Effector CD8-positive, alpha-beta T cell (primary cell): ENCODE data around the gene ZDHHC13.

Source experiments
- DNase-seq: peaks from one replicate; lab custom pipeline; 2025; lab: John Stamatoyannopoulos, UW

Gene ZDHHC13

GRCh38 chr11:19168090-19168489 lies 51.1 kb downstream of the ZDHHC13 start:
- DNase-seq, result no peak

- no peak for DNase-seq
Measured at GRCh38 chr11:19173004-19173689, 56.2 kb downstream of the ZDHHC13 start.

DNA sequence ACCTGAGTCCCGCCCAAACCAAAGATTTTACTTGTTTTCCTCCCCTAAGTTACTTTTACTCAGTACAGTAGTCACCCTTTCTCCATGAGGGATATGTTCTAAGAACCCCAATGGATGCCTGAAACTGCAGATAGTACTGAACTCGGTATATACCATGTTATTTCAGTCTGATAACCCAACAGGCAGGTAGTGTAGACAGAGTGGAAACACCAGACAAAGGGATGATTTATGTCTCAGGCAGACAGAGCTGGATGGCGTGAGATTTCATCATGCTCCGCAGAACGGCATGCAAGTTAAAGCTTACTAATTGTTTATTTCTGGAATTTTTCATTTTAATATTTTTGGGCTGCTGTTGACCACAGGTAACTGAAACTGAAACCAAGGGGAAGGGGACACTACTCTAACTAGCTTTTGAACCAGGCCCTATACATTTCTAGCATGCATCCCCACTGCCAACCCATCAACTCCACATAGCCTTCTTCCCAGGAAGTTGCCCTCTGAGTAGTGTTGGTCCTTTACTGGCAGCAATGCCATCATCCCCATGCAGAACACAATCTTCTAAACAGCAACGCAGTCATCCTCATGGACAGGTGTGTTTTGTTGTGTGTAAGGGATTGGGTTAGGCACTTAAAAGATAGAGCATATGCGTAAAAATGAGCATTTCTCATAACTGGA lies 57.1 kb downstream of the ZDHHC13 start:
- DNase-seq, result no peak

DNA sequence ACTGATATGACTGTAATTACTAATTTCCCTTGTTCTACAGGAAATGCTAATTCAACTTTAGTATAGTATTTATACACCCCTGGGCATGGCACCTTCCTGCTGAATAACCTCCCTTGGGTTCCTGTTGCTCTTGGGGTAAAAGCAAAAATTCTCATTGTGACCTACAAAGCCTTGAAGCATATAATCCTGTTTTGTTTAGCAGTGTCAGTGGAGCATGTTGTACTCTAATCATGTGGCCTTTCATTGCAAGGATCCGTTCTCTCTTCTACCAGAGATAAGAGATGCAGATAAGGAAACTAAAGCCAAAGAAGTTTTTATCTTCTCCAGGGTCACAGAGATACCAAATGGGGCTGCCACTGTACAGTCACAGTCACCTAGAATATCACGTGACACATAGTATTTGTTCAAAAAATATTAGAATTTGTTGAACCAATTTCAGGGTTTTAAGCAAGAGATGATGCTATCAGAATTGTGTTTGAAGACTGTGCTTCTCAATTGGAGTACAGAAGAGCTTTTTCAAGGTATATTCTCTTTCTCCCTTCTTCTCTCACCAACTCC lies 59.7 kb downstream of the ZDHHC13 start:
- DNase-seq, result no peak

DNA sequence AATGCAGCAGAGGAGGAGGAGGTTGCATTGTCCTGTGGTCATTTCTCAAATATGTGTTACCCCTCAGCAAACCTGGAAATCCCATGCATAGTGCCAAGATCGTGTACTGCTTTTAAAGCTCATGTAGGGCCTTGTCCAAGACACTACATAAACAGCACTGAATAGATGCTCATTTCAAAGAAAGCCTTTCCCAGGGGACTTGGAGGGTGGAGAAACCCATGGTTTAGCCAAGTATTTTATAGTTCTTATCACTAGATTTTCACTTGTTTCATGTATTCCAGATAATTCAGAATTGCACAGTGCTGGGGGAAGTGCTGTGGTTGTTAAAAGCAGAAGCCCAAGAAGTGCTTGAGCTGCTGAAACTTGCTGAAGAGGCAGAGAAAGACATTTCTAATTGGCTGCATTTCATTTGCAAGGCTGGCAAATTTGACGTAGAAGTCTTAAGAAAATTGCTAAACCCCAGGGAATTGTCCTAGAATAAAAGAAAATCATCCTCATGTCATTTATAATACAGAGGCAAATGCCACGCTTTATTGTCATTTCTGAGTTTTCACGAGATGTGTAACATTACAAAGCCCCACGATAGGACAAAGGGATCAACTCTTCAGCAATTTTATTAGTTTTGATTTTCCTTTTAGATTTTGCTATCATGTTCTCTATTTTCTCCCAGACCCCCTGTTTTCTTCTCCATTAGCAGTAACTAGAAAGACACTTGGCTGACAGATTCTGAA lies 64.7 kb downstream of the ZDHHC13 start:
- DNase-seq, result no peak

DNA sequence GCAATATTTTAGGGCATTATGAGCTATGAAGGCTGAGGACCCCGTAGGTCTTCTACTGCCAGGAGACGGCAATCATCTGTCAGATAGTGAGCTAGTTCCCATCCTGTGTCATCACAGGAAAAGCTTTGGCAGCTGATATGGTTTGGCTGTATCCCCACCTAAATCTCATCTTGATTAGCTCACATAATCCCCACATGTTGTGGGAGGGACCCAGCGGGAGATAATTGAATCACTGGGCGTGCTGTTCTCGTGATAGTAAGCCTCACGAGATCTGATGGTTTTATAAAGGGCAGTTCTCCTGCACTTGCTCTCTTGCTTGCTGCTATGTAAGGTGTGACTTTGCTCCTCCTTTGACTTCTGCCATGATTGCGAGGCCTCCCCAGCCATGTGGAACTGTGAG lies 66.7 kb downstream of the ZDHHC13 start:
- DNase-seq, result no peak

DNA sequence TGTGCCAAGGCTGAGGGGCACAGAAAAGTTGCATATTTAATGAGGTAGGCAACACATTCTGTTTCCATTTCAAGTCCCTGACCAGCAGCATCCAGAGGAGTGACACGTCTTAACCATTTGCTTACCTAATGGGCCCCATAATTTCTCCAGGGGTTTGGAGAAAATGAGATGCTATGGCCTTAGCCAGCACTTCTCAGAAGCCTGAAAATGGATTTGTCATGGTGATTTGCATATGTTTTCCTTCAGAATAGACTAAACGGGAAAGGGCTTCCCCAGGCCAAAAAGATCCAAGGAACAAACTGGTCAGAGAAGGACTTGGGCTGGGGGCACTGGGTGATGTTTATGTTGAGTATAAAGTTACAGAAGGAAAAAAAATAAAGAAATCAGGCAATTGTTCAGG lies 68.1 kb downstream of the ZDHHC13 start:
- no peak for DNase-seq

DNA sequence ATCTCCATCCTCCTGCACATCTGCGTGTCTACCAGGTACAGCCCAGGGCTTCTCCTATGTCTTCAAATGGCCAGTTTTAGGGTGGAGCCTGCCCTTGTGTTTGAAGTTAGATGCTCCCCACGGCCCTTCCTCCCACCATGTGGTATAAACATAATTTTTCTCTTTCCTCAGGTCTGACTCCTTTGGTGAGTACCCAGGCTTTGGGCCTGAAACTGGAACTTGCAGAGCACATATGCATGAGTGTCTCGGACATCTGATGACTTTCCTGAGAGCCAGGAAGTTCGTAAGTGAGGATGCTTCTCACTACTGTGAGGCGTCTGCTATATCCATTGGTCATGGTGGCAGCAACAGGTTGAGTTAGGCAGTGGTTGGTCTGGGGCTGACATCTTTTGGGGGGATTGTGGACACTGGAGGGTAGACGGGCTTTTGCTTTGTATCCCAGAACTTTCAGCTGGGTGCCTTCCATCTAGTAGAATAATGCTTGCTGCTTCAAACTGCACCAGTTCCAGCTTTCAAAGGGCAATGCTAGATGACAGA lies 68.6 kb downstream of the ZDHHC13 start:
- no peak for DNase-seq

- no peak for DNase-seq
Measured at GRCh38 chr11:19187114-19187832, 70.3 kb downstream of the ZDHHC13 start.

DNA sequence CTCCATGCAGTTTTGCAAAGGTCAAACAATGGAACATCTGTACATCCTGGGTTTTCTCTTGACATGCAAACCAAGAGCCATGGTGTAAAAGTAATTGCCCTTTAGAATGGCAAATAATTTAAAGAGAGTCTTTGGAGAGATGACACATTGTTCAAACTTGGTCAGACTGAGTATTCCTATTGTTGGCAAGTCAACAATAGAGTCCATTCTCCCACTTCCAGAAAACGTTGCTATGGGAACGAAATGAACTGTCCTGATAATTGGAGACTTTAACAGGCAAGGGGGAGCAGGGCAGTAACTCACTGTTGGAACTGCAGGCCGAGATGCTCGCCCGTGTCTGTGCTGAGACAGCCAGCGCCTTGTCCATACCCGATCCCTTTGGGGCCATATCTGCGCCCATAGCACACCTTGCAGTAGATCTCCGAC lies 70.9 kb downstream of the ZDHHC13 start:
- DNase-seq, result no peak

DNA sequence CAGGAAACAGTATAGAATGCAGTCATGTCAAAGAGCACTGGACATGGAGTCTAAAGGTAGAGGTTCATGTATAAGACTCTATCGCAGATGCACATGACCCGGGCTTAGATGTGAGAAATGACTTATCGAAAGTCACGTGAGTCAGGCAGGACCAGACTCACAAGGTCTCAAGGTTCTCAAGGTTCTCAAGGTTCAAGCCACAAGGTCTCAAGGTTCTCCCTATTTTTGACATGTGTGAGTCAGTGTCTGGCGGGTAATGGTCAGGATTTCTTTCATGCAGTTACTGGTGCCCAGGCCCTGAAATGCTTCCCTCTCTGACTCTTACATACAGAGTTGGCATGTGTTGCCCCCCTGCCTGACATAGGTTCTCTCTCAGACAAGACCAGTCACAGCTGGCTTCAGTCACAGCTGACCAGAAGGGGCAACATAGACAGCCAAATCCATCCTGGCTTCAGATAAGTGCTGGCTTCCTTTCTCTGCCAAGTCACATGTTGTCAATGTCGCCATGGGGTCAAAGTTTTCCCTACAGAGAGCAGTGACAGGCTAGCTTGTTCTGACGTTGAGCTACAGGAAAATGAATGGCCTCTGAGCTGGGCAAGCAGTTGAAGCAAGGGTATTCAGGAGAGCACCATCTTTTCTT lies 74.7 kb downstream of the ZDHHC13 start:
- no peak for DNase-seq

DNA sequence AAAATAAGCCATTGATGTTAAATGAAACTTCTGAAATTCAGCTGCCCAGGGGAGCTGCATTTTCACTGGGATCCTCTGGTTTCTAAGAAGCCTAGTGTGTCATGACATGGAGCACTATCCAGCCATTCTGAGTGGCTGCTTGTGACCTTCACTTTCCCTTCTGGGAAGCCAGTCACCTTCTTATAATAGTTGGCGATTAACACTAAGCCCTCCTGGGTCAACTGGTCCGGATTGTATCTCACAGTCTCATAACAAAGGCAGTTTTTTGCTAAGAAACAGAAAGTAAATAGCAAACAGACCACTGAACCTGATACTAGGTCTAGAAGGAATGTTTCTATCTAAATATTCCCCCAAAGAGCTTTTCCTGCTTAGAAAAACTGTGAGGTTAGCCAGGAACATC lies 76.9 kb downstream of the ZDHHC13 start:
- DNase-seq, result no peak

- DNase-seq, result no peak
Measured at GRCh38 chr11:19194620-19195308, 77.8 kb downstream of the ZDHHC13 start.

- DNase-seq, result no peak
Measured at GRCh38 chr11:19196432-19196831, 79.5 kb downstream of the ZDHHC13 start.

GRCh38 chr11:19199048-19199447 lies 82.1 kb downstream of the ZDHHC13 start:
- DNase-seq, result no peak

GRCh38 chr11:19199771-19200170 lies 82.8 kb downstream of the ZDHHC13 start:
- no peak for DNase-seq

DNA sequence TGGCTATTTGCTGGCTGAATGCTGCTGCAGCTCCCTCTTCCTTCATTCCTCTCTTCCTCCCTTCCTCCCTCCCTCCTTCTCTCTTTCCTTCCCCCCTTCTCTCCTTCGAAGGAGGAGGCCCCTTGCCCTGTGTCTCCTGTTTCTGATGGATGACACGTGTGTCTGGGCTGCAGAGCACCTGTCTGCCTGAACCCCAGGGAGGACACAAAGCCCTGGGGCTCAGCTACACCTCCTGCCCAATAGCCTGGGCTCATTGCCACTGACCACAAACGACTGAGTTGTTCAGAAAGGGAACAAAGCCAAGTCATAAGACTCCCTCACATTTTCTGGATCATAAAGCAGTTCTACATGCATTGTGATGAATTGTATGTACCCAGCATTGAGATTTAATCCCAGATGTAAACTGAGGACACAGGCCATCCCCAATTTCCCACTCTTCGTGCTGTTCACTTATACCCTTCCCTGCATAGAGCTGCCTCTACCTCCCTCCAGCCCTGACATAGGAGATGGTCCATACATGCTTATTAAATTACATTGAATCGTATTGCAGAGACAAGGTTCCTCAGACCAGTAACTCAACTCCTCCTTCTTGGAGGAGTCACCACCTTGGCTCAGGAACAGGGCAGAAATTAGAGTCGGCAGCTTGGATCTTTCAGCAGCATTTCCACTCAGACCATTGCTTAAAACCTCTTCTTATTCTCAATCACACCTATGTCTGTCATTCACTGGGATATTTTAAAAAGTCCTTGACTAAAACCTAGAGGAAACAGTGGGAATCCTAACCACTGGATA lies 83.6 kb downstream of the ZDHHC13 start:
- DNase-seq, result no peak

DNA sequence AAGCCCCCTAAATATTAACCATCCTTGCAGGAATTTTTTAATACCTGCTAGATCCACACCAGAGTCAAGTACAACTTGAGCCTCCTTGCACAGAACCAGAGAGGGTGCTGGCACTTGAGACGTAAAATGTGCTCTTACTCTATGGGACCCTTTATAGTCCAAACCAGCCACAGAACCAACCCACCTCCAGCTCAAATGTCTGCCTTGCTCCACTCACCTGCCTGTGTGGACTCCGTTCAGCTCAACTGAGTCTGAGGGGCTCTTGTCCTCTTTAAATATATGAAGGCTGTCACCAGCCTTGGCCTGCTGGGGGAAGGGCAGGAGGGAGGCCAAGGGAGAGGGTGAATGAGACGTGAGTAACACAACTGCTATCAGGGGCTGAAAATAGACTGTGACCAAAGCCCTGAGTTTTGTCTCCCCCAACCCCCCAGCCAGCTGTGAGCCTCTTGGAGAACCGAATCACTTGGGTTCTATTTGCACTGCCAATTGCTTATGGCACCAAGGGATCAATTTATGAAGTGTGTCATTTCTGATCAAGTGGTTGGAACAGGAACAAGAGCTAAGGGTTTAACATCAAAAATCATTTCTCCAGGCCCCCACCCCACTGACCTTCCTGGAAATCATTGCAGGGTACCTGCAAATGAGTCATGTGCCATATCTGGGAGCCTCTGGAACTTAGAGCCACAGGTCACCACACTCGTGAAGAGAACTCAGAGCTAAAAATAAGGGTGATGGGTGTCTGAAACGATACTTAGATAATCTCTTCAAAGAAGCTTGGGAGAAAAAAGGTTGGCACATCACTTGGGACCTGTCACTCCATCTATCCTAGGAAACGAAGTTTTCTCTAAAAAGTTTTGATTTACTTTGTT lies 85.0 kb downstream of the ZDHHC13 start, which contains the start of gene CSRP3:
Gene CSRP3 (minus strand): TSS at position 247 of the 869 bp plus-strand sequence. CDS start 9,535 bp downstream, outside the sequence.
- DNase-seq, result no peak

DNA sequence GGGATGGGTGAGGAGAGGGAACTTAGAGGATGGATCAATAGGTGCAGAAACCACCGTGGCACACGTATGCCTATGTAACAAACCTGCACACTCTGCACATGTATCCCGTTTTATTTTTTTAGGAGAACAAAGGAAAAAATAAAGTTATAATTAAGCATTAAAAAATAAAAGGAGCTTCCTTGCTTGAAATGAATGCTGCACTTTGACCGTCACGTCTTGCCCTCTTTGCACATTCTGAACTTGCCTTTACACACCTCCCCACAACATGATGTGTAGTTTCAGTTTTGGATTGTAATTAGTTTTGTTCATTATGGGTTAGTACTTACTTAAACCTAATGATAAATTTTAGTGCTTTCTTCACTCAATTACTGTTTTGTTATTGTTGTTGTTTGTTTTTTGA lies 87.9 kb downstream of the ZDHHC13 start:
- DNase-seq, result no peak
